GM23338 (cell line): Measurements from ENCODE around the gene IGFBPL1.

Experiments used
- CREB1 ChIP-seq: fragments of 250-450 bp; sonication (Bioruptor Pico); IDR thresholded peaks from 2 replicates; pipeline ENCODE4 v1.5.0; 2020; ENCODE audit warnings: low read depth, mild to moderate bottlenecking, moderate library complexity
- CTCF ChIP-seq, 2 experiments: fragments of 200-600 bp in 1 of 2; sonication (generic) in 1 of 2; conservative IDR thresholded peaks; 2 replicates each; pipeline versions ENCODE4 v1.5.1 to v1.6.1; 2016 to 2017; ENCODE audit warnings: antibody characterized with exemption in 2 of 2, low read depth in 2 of 2, mild to moderate bottlenecking in 2 of 2, moderate library complexity in 1 of 2
- EZH2 ChIP-seq: fragments of 200-600 bp; sonication (generic); IDR thresholded peaks from one replicate; pipeline ENCODE4 v1.8.0; 2017; ENCODE audit warnings: antibody characterized with exemption, mild to moderate bottlenecking, low read depth; ENCODE audit not compliant: unreplicated experiment
- EZH2phosphoT487 ChIP-seq: fragments of 200-600 bp; sonication (generic); IDR thresholded peaks from one replicate; pipeline ENCODE4 v1.8.1; 2018; ENCODE audit warnings: antibody characterized with exemption; ENCODE audit not compliant: unreplicated experiment
- POLR2AphosphoS5 ChIP-seq: IDR thresholded peaks from 2 replicates; pipeline ENCODE4 v1.6.1; 2016; ENCODE audit warnings: antibody characterized with exemption, low read depth

GRCh38 chr9:38376021-38376670 is 48.1 kb downstream of the IGFBPL1 start:
- TF ChIP-seq CTCF (conservative IDR thresholded peaks at IDR 0.05; ENCODE audit: low read depth in 2 of 2) (no peak), POLR2AphosphoS5 (no peak), CREB1 (CRISPR knock-in tag) (no peak), EZH2phosphoT487 (no peak), EZH2 (no peak)
